GM12865 (cell line): Measurements from ENCODE around the gene C16orf89.
A peak's percentile ranks its signal among the peaks of the same experiment; 100 is the strongest.
"Not testable (repeated sequence)": the region's sequence is repeated elsewhere in the genome, so short reads cannot be mapped to it uniquely, and the experiment has no call there.

Experiments used
- DNase-seq: peaks from one replicate; pipeline ENCODE4 v3.0.0; 2010; ENCODE audit warnings: low read depth
- H3K4me3 ChIP-seq: 2 replicates; pipeline ENCODE4 v1.5.1; 2011; ENCODE audit warnings: mild to moderate bottlenecking, low read depth, low read length, control low read depth
- TF ChIP-seq, protein P1 (sequence below): IDR thresholded peaks from 2 replicates; pipeline ENCODE4 v1.5.1; 2011; ENCODE audit warnings: low read length, control low read depth, low read depth, inconsistent platforms; ENCODE audit not compliant: insufficient read depth; ENCODE audit errors: missing control alignments

Gene C16orf89, protein sequence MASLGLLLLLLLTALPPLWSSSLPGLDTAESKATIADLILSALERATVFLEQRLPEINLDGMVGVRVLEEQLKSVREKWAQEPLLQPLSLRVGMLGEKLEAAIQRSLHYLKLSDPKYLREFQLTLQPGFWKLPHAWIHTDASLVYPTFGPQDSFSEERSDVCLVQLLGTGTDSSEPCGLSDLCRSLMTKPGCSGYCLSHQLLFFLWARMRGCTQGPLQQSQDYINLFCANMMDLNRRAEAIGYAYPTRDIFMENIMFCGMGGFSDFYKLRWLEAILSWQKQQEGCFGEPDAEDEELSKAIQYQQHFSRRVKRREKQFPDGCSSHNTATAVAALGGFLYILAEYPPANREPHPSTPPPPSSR

DNA sequence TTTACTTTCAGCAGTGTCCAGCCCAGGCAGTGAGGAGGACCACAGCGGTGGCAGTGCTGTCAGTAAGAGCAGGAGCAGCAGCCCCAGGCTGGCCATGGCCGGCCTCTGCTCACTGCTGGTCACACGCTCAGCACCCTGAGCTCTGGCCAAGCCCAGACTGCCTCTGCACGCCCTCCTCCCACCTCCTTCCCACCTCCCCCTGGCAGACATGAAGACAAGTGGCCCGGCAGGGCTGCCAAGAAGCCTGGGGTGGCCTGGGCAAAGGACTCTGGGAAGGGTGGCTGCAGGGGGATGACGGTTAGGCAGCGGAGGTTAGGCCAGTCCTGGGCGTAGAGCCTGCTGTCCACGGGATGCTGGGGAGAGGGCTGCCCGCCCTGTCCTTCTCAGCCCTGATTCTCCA, at the start of gene C16orf89:
C16orf89 (minus strand) TSS at position 144 of the 400 bp plus-strand sequence; CDS start at position 96, 48 bp downstream.
- H3K4me3 ChIP-seq, result no peak within 1 kb of the TSS
- TF ChIP-seq, protein P1, sequence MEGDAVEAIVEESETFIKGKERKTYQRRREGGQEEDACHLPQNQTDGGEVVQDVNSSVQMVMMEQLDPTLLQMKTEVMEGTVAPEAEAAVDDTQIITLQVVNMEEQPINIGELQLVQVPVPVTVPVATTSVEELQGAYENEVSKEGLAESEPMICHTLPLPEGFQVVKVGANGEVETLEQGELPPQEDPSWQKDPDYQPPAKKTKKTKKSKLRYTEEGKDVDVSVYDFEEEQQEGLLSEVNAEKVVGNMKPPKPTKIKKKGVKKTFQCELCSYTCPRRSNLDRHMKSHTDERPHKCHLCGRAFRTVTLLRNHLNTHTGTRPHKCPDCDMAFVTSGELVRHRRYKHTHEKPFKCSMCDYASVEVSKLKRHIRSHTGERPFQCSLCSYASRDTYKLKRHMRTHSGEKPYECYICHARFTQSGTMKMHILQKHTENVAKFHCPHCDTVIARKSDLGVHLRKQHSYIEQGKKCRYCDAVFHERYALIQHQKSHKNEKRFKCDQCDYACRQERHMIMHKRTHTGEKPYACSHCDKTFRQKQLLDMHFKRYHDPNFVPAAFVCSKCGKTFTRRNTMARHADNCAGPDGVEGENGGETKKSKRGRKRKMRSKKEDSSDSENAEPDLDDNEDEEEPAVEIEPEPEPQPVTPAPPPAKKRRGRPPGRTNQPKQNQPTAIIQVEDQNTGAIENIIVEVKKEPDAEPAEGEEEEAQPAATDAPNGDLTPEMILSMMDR, result no peak
- DNase-seq, result no peak

DNA sequence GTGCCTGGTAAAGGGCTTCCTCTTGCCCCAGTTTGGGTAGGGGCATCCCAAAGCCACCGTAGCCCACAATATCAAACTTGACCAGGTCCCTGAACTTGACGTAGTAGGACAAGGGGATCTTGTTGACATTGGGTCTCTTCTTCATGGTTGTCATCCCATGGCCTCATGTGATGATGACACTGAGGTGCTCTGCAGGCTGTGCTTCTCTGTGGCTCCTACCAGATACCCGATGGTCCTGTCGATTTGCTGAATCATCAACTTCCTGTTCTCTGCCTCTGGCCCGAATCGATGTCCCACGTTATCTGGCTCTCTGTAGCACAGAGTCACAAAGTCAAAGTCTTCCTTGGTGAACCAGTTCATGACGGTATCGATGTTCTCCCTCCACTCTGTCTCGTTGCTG, 45.2 kb upstream of the C16orf89 start:
- not testable (repeated sequence) for DNase-seq

DNA sequence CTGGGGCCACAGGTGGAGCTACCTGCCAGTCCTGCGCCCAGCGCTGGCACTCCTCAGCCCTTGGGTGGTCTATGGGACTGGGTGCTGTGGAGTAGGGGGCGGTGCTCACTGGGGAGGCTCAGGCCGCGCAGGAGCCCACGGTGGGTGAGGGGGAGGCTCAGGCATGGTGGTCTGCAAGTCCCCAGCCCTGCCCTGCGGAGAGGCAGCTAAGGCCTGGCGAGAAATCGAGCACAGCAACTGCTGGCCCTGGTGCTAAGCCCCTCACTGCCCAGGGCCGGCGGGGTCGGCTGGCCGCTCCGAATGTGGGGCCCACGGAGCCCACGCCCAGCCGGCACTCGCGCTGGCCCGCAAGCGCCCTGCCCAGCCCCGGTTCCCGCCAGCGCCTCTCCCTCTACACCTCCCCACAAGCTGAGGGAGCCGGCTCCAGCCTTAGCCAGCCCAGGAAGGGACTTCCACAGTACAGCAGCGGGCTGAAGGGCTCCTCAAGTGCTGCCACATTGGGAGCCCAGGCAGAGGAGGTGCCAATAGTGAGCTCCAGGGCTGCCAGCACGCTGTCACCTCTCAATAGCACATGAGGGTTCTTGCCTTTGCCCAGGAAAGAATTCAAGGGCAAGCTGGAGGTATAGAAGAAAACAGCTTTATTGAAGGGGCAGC, 42.9 kb upstream of the C16orf89 start:
- DNase-seq, result no peak
- H3K4me3 ChIP-seq, result no peak overlapping the region
- TF ChIP-seq, protein P1, result no peak

More for the DNA sequence above, 45.2 kb upstream of the C16orf89 start:
- H3K4me3 ChIP-seq, result not testable (repeated sequence)

DNA sequence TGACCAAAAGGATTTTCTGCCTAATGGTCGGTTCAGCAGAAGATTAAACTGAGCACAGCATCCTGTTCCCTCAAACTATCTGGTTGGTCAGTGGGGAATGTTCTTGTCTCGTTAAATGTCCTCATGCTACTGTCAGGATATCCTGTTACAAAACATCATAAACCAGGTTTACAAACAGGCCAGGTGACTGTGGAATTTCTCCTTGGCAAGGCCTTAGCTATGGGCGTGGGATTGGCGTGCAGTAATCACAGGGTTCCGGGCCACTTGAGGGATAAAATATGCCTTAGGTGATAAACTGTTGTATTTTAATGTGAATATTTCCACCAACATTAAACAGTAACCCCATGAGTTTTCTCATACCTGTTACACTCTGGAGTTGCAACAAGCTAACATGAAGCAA, 39.3 kb upstream of the C16orf89 start:
- DNase-seq, H3K4me3 ChIP-seq: not testable (repeated sequence)

DNA sequence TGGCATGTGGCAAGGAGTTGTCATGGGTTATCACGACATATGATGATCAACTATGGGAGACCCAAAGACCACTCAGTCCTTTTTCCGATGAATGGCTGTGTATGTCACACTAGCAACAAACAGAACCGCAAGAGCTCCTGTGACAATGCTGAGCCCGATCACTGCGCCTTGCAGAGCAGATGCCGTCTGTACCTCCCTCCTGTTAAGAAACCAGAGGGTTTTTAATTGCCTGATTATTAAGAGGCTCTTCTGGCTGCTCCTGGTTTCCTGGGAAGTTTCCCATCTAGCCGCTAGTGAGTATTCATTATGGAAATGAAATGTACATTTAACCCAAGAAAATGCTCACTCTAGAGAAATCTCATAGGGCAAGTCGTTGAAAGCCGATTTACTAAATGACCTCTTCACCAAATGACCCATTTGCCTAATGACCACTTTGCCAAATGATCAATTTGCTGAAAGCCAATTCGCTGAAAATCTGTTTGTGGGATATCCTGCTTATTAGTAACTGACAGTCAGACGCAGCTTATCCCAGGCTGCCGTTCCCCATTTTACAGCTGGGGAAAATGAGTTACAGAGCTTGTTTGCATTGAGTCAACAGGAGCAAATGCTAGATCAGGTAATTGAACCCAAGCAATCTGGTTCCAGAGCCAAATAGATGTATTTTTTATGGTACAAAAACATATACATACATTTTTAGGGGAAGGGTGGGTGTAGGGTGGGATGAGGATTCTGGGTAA, 37.7 kb upstream of the C16orf89 start:
- H3K4me3 ChIP-seq, DNase-seq: not testable (repeated sequence)

DNA sequence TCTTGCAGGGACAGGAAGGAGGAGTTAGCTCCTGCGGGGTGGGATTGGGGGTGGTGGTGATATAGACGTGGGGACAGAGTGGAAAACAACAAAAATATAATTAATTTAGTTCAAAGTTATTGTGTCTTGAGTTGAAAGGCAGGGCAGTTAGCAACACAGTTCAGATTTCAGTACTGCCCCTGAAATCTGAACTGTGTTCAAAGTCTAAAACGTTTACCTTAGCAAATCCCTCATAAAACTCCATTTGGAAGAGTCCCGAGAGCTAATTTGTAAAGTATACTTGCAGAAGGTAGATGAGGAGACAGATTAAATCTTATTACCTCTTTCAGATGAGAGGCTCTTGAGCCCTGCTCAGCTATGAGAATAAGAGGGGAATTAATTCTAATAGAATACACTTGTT, 33.4 kb upstream of the C16orf89 start:
- H3K4me3 ChIP-seq, DNase-seq: not testable (repeated sequence)

DNA sequence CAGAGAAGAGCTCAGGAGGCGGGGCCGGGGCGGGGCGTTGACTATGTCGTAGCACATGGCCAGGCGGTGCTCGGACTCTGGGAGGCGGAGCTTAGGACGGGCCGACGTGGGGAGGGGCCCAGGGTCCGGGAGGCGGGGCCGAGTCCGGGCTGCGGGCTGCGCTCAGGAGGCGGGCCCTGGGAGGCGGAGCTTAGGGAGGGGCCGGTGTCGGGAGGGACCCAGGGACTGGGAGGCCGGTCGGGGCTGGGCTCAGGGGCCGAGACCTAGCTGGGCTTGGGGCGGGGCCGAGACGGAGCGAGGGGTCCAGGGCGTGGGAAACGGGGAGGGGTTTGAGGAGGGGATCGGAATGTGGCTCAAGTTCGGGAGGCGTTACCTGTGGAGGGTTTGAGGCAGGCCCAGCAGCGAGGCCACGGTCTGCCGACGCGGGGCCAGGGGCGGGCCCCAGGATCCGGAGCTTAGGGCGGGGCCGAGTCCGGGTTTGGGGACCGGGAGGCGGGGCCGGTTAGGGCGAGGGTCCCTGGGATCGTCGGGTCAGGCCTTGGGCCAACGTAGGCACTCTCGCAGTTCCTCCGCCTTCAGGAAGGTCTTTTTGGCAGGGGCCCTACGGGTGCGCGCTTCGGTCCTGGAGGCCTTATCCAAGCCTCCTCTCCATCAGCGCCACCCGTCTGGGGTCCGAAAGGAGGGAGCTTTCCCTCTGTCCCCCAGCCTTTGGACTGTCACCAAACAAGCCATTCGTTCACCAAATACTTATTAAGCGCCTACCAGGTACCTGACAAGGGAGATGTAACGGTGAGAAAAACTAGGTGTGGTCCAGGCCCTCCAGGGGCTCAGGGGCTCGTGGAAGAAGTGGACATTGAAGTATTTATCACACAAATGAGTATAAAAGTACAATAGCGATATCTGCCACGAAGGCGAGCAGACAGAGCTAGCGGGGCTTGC, 32.7 kb upstream of the C16orf89 start:
- H3K4me3 ChIP-seq, result peak overlapping the region; percentile 64
- peak; percentile 70 for DNase-seq

DNA sequence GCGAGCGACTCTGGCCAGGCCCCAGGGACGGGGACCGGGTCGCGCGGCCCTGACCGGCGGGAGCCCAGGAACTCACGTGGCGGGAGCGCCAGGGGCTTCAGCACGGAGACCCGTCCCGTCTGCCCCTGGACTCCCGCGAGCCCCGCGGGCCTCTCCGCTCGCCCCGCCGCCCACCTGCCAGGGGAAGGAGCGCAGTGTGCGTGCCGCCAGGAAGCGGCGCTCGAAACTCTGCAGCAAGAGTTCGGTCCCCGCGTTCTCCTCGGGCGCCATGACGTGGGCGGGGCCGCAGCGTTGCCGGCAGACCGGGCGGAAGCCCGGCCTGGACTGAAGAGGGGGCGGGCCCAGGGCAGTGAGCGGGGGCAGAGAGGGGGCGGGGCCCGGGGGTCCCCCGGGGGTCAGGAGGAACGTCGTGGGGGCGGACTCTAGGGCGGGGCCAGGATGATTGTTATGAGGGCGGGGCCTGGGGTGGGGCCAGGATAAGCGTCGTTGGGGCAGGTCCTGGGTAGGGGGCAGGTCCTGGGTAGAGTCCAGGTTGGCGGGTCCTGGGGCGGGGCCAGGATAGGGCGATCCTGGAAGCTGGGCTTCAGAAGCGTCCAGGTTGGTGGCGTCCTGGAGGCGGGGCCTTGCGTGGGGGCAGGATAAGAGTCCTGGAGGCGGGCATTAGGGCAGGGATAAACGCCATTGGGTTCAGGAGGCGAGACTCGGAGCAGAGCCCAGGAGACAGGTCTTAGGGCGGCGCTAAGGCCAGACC, 31.9 kb upstream of the C16orf89 start, which contains the start of gene EEF2KMT:
EEF2KMT (minus strand) TSS at position 326 of the 751 bp plus-strand sequence; CDS start at position 270, 56 bp downstream.
- peak within 1 kb of the TSS; percentile 76 for H3K4me3 ChIP-seq
- DNase-seq, result peak; percentile 99

DNA sequence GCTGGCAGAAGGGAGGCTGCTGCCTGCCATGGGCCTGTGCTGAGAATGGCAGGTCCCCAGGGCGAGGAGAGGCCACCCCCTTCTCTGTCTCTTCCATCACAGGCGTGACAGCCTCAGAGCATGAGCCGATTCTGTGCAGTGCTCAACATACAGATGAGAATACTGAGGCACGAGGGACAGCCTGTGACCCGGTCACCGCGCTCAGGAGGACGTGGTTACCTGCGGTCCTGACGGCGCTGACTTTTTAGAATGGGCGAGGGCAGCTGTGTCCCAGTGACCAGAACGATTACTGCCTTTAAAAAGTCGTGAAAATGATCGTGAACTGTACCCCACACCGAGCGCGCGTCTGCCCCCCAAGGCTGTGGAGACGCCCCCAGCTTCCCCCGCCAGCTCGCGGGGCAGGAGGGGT, 31.3 kb upstream of the C16orf89 start:
- DNase-seq, result peak; percentile 51

DNA sequence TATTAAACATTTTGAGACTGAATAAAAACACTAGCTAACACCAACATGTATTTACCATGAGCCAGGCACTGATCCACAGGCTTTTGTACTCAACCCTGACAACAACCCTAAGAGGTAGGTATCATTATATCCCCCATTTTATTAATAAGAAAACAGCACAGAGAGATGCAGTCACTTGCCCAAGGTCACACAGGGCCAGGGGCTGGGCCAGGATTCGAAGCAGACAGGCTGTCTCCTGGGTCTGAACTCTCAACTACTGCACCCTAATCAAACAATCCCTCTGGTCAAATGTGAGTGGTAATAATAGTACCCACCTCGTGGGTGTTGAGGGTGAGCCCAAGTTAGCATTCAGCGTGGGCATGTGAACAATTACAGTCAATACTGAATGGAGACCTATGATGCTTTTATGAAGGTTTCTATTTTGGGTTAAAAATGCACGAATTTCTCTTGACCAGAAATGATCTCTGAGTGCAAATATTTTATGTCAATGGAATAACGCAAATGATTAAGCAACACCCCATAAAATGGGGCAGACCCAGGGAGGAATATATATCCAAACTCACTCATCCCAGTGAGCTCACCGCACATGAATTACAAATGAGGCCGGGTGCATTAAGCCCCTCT, 30.8 kb upstream of the C16orf89 start:
- peak overlapping the region; percentile 76 for H3K4me3 ChIP-seq
- DNase-seq, result not testable (repeated sequence)

More for the DNA sequence above, 31.3 kb upstream of the C16orf89 start:
- peak overlapping the region; percentile 76 for H3K4me3 ChIP-seq

DNA sequence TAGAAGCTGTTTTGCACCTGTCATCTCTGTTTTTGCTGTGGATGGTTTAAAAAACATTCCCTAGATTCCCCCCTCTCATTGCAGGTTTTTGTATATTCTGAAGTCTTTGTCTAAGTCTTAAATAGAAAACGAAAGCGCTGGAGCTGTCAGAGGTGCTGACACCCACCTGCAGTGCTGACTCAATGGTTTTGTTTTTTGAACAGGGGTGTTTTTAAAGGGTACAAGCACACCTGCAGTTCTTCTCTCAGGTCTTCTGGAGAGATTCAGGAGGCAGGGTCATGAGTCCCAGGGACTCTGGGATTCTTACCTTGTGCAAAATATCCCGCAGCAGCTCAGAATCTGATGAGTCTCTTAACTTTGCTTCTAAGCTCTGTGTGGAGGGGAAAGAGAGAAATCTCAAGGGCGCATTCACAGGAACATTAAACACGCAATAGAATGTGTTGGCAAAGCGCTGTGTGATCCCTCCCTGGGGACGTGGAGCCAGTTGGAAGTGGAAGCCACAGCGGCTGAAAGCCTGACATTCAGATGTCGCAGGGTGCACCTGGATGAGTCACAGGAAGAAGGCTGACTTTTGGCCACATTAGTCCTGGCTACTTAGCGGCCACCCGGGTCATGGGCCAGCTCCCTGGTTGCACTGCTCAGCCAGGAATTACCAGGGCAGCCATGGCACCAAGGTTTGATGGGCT, 29.5 kb upstream of the C16orf89 start:
- not testable (repeated sequence) for H3K4me3 ChIP-seq

DNA sequence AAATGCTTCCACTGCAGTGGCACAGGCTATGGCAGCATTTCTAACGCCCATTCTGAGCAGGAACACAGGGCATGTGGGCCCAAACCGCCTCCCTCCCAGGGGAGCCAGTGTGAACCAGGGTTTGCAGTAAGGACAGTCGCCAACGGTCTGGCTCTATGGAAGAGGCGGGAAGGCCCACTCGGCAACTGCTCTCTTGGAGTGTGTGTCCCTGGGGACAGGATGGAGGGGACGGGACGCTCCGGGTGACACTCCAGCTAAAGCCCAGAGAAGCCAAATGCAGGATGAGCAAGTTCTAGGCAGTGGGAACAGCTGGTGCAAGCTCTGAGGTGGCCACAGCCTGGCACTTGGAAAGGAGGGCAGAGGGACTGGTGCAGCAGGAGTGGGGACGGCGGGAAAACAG, 28.0 kb upstream of the C16orf89 start:
- H3K4me3 ChIP-seq, DNase-seq: not testable (repeated sequence)

More for the DNA sequence above, 29.5 kb upstream of the C16orf89 start:
- not testable (repeated sequence) for DNase-seq

DNA sequence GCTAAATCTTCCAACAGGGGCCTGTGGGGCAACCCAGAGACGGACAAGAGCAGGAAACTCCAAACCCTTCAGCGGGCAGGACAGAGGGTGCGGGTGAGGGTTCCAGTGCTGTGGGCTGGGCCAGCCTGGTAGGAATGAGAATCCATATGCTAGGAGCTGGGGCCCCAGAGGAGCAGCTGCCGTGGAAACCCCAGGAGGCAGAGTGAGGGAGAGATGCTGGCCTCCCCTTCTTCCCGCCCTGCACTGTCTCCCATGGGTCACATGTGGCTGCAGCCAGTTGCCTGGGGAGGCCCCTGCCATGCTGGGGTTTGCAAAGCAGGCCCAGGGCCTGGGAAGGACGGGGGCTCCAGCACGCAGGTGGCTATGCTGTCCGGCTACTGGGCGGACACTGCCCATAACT, 27.3 kb upstream of the C16orf89 start:
- H3K4me3 ChIP-seq, DNase-seq: not testable (repeated sequence)

DNA sequence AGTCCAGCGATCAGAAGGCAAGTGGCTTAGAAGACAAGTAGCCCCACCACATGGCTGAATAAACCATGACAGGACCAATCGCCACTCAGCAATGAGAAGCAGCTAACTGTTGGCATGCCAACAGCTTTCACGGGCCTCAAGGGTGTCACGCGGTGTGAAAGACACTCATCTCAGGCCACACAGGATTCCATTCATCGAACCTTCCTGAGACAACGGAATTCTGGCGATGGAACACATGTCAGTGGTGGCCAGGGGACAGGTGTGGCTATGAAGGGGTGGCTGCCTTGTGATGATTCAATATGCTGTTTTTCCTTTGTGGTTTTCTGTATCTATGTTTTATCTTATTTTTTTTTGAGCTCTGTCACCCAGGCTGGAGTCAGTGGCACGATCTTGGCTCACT, 24.8 kb upstream of the C16orf89 start:
- not testable (repeated sequence) for DNase-seq, H3K4me3 ChIP-seq
